Measurements from ENCODE around the gene TOP3B.

Gene TOP3B

DNA sequence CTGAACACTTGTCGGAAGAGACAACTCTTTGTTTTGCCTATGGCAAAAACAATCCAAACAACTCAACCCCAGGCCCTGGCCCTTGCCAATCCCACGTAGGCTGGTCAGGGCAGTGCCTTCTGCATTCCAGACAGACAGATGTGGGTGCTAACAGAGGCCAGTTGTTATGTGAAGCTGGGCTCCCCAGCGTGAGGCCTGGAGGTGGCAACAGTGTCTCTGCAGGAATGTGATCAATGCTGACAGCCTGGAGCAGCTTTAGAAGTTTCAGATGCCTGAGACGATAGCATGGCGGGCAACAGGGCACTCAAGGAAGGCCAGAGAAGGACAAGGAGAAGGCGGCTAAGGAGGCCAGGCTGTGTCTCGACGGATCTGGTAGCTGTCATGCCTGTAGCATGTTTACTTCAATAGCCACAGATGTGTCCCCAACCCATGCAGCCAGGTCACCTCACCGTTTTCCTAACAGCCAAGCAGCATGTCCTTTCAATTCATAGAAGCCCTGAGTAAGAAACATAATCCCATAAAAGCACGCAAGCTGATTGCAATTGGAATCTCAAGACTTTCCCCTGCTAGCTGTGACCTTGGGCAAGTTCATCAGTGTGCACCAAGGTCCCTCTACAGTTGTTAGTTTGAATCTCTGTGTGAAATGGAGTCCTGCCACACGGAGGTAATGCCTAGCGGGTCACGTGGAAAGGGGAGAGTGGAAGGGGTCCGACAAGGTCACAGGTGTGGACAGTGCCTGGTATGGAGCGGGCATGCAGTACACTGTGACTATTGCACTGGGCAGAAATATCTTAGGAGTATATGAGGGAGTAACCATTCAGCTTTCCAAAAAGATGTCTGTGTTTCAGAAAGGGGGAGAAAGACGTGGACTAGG is 15.7 kb downstream of the TOP3B start:
- CTCF ChIA-PET = interaction anchor here (1.5 kb wide), 1 partner anchor 29 kb away, joined by 4 read pairs; no protein-coding TSS in a partner anchor
- Mint-ChIP-seq H3K4me1 (no peaks in the 10 kb centered on the region), H3K27me3 (no peaks in the 10 kb centered on the region), H3K27ac (no peak overlapping the region), H3K36me3 (peaks cover 50% of the 10 kb centered on the region), H3K9me3 (no peaks in the 10 kb centered on the region), H3K4me3 (no peak overlapping the region)
- no peak for DNase-seq

DNA sequence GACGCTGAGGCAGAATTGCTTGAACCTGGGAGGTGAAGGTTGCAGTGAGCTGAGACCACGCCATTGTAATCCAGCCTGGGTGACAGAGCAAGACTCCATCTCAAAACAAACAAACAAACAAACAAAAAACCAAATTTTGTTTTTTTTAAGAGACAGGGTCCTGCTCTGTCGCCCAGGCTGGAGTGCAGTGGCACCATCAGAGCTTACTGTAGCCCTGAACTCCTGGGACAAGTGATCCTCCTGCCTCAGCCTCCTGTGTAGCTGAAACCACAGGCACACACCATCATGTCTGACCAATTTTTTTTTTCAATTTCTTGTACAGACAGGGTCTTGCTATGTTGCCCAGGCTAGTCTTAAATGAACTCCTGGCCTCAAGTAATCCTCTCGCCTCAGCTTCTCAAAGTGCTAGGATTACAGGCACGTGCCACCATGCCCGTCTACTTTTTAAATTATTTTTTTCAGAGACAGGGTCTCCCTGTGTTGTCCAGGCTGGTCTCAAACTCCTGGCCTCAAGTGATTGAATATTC is 16.8 kb downstream of the TOP3B start:
- H3K9me3 Mint-ChIP-seq = no peaks in the 10 kb centered on the region
- DNase-seq = no peak
- peaks cover 41% of the 10 kb centered on the region for H3K36me3 Mint-ChIP-seq
- H3K4me1 Mint-ChIP-seq = no peaks in the 10 kb centered on the region
- H3K4me3 Mint-ChIP-seq = no peak overlapping the region
- no peak overlapping the region for H3K27ac Mint-ChIP-seq
- no peaks in the 10 kb centered on the region for H3K27me3 Mint-ChIP-seq
- CTCF ChIA-PET = interaction anchor here (1.5 kb wide), 1 partner anchor 27 kb away, joined by 4 read pairs; no protein-coding TSS in a partner anchor

DNA sequence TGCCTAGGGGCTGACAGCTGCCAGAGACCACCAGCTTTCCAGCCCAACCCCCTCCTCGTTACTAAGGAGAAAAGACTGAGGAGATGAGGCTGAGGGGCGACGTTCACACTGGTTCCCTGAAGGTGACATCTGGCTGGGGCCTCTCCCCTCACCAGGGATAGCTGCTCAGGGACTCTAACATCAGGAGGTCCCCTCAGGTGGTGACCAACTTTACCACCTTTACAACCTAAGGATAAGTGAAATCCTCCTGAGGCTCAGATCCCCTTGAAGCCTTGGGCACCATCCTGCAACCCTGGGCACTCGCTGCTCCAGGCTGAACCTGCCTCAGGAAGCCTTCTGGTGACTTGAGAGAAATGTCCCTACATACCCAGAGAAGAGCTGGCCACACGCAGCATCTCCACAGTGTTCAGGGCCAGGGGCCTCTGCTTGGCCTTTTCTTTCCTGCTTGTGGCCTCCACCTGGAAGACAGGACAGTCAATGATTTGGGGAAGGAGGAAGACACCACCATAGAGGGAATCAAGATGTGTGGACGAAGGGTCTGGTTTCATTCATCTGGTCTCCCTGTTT is 17.6 kb downstream of the TOP3B start:
- H3K36me3 Mint-ChIP-seq = peaks cover 35% of the 10 kb centered on the region
- no peak for DNase-seq
- no peaks in the 10 kb centered on the region for H3K4me1 Mint-ChIP-seq
- CTCF ChIA-PET = no interaction called here
- H3K27ac Mint-ChIP-seq = peak overlapping the region; percentile 28
- no peaks in the 10 kb centered on the region for H3K27me3 Mint-ChIP-seq
- no peak overlapping the region for H3K4me3 Mint-ChIP-seq
- no peaks in the 10 kb centered on the region for H3K9me3 Mint-ChIP-seq

DNA sequence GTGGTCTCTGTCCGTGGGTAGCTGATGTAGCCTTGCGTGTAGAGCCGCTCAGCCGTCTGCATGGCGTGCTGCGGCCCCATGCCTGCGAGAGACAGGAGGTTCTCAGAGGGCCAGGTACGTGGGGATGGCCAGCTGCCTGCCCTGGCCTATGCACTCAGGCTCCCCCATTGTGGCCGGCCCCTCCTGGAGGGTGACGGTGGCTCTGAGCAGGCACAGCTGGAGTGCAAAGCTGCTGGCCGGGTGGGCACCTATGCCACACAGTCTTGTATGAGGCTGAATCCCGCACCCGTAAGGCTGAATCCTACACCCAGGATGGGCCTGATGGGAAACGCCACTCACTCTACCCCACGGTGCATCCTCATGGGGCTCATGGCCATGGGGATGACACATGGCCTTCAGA is 18.4 kb downstream of the TOP3B start:
- DNase-seq = no peak
- H3K36me3 Mint-ChIP-seq = peaks cover 35% of the 10 kb centered on the region
- H3K4me3 Mint-ChIP-seq = no peak overlapping the region
- no peak overlapping the region for H3K27ac Mint-ChIP-seq
- no peaks in the 10 kb centered on the region for H3K9me3 Mint-ChIP-seq
- CTCF ChIA-PET = interaction anchor here (2.4 kb wide), 1 partner anchor 8 kb away, joined by 6 read pairs; no protein-coding TSS in a partner anchor
- no peaks in the 10 kb centered on the region for H3K27me3 Mint-ChIP-seq
- H3K4me1 Mint-ChIP-seq = no peaks in the 10 kb centered on the region

DNA sequence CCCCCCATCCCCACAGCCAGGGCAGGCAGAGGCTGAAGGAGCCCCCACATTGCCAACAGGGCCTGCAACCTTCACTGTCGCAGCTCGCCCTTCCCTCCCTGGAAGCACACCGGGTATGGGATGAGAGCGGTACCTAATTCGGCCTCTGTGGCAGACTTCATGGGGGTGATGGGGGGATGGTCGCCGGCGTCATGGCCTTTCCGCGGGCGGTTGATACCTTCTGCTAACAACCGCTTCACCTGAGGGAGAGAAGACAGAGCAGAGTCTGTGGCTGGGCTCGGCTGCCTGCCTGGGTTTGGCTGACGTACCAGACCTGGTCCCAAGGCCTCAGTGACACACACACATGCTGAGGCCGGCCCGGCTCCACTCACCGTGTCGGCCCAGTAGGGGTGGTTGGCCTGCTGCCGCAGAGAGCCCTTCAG is 18.8 kb downstream of the TOP3B start:
- CTCF ChIA-PET = interaction anchor here (1.0 to 2.4 kb wide), 2 partner anchors 9 to 11 kb away, joined by 3 to 6 read pairs; partner anchors contain the start of gene PPM1F
- H3K27ac Mint-ChIP-seq = no peak overlapping the region
- no peaks in the 10 kb centered on the region for H3K27me3 Mint-ChIP-seq
- DNase-seq = no peak
- no peaks in the 10 kb centered on the region for H3K4me1 Mint-ChIP-seq
- no peak overlapping the region for H3K4me3 Mint-ChIP-seq
- H3K9me3 Mint-ChIP-seq = no peaks in the 10 kb centered on the region
- H3K36me3 Mint-ChIP-seq = peaks cover 33% of the 10 kb centered on the region

DNA sequence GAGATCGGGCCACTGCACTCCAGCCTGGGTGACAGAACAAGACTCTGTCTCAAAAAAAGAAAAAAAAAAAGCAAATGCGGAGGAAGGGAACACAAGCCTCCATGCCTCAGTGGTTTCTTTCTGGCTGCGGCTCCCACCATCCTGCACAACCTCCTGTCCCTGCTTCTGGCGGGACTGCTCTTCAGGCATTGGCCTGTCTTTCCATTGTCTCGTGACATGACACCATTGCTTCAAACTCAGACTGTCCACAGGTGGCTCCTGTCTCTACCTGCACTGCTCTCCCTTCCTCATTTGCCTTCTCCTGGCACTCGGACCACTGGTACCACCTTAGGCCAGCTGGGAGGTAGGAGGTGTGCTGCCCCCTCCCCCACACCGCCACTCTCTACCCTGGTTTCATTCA is 19.3 kb downstream of the TOP3B start:
- DNase-seq = no peak
- H3K4me3 Mint-ChIP-seq = no peak overlapping the region
- no peaks in the 10 kb centered on the region for H3K4me1 Mint-ChIP-seq
- no peak overlapping the region for H3K27ac Mint-ChIP-seq
- CTCF ChIA-PET = interaction anchor here (1.0 to 2.4 kb wide), 2 partner anchors 9 to 11 kb away, joined by 3 to 6 read pairs; partner anchors contain the start of gene PPM1F
- H3K9me3 Mint-ChIP-seq = no peaks in the 10 kb centered on the region
- no peaks in the 10 kb centered on the region for H3K27me3 Mint-ChIP-seq
- H3K36me3 Mint-ChIP-seq = peaks cover 28% of the 10 kb centered on the region

DNA sequence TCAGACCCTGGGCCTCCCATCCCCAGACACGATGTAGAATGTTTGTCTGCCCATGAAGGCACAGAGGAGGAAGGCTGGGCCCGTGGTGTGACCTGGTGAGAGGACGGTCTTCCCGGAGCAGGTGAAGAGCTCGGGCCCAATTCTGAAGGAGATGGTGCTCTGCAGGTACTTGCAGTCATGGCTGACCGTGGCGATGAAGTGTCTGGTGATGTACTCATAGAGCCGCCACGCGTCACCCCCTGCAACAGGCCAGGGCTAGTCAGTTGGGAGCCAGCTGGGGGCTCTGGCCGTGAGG is 20.0 kb downstream of the TOP3B start:
- no peak overlapping the region for H3K4me3 Mint-ChIP-seq

DNA sequence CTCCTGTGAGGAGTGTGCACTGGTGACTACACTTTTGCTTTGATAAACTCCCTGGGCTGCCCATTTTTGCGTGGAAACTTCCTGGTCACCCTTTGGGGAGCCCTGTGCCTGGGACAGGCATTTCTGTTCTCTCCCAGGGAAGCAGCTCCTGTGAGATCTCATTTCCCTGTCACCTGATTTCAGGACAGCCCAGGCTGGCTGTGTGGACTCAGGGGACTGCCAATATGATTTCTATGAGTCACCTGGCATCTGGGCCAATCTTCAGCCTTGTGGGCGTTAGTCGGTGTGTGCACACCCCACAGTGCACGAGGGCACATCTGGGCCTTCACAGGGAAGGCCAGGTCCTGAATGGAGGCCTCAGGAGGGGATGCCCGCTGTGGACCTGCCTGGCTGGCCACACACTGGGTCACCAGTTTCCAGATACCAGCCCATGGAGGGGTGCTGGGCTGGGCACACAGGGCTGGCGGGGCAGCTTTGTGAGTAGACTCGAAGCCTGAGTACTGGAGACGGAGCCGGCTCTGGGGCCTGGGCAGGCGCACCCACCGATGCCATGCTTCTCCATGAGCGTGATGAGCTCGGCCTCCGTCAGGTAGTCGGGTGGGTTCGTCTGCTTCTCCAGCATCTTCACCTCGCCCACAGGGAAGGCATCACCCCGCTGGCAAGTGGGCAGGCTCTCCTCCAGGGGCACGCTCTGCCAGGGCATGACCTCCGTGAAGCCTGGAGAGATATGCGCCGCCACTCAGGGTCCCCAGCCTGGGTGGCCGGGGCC is 20.5 kb downstream of the TOP3B start:
- no peak for DNase-seq
- Mint-ChIP-seq H3K27ac (no peak overlapping the region), H3K4me1 (no peaks in the 10 kb centered on the region), H3K9me3 (no peaks in the 10 kb centered on the region), H3K36me3 (peaks cover 22% of the 10 kb centered on the region), H3K27me3 (no peaks in the 10 kb centered on the region), H3K4me3 (no peak overlapping the region)
- CTCF ChIA-PET = interaction anchor here (0.6 to 2.4 kb wide), 2 partner anchors 11 to 295 kb away, joined by 4 to 6 read pairs; no protein-coding TSS in a partner anchor

More for the DNA sequence above, 20.0 kb downstream of the TOP3B start:
- Mint-ChIP-seq H3K27me3 (no peaks in the 10 kb centered on the region), H3K36me3 (peaks cover 27% of the 10 kb centered on the region), H3K4me1 (no peaks in the 10 kb centered on the region), H3K27ac (no peak overlapping the region), H3K9me3 (no peaks in the 10 kb centered on the region)
- no peak for DNase-seq
- CTCF ChIA-PET = interaction anchor here (2.4 kb wide), 1 partner anchor 10 kb away, joined by 6 read pairs; no protein-coding TSS in a partner anchor

DNA sequence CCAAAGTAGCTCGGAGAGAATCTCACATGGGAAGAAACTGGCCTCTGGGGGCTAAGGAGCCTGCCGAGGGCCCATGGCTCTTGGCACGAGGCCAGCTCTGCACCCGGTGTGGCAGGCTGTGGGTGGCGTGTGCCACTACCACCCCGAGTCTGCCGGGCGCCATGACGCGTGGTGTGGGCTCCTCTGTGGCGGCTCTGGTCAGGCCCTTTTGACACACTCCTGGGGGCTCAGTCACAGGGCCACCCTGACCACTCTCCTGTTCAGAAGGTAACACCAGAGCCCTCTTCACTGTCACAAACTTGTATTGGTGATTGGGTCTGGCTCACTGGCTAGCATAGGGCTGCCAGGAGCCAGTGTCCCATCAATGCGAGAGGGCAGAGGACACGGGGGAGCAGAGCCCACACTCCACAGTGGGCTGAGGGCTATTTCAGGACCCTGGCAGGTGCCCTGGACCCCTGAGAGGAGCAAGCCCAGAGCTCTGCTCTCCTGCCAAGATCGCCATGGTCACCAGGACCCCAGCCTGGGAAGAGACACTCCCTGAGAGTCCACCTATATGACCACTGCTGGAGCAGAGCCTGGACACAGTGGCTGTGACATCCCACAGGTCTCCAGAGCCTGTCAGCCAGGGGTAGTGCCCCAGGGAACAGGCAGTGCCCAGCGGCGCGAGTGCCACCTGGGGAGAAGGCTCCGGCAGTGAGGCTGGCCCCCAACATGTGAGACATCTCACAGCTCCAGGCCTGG is 21.3 kb downstream of the TOP3B start:
- H3K27ac Mint-ChIP-seq = no peak overlapping the region
- CTCF ChIA-PET = interaction anchor here (0.6 kb wide), 1 partner anchor 294 kb away, joined by 4 read pairs; no protein-coding TSS in a partner anchor
- peaks cover 17% of the 10 kb centered on the region for H3K36me3 Mint-ChIP-seq
- no peaks in the 10 kb centered on the region for H3K9me3 Mint-ChIP-seq
- no peaks in the 10 kb centered on the region for H3K27me3 Mint-ChIP-seq
- DNase-seq = no peak
- no peaks in the 10 kb centered on the region for H3K4me1 Mint-ChIP-seq
- H3K4me3 Mint-ChIP-seq = no peak overlapping the region

DNA sequence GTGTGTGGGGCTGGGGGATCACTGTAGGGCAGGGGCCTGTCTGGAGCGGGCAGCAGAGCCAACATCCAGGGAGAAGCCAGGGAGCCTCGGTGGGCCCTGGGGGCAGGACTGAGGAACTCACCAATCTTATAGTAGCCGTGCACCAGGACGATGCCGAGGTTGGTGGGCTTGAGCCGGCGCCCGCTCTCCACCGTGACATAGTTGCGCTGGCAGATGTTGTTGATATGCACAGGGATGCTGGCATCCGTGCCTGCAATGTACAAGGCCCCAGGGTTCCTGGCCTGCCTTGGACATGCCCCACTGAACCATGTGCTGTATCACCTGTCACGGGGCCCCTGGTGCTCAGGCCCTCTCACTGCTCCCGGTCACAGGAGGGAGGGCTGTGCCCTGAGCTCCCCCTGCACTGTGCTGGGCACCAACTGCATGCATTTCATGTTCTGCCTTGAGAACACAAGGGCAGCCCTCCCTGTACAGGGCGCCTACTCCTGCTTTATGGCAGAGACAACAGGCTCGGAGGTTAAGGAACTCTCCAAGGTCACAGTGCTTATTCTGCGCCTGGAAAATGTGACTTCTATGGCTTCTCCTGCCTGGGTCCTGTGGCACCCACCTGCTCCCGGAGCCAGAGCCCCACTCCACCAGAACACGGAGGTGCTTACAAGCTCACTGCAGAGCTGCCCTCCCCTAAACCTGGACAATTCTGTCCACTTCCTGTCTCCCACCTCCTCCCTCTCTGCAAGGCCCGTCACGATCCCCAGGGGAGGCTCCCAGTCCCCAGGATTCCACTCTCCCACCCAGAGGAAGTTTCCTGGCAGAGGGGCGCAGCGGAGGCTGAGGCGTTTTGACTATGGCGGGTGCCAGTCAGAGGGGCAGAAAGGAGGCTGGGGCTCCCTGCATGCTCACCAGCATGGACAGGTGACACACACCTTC is 22.1 kb downstream of the TOP3B start:
- H3K27me3 Mint-ChIP-seq = no peaks in the 10 kb centered on the region
- H3K9me3 Mint-ChIP-seq = no peaks in the 10 kb centered on the region
- CTCF ChIA-PET = interaction anchor here (1.6 kb wide), 1 partner anchor 12 kb away, joined by 5 read pairs; no protein-coding TSS in a partner anchor
- no peak overlapping the region for H3K27ac Mint-ChIP-seq
- H3K36me3 Mint-ChIP-seq = peaks cover 14% of the 10 kb centered on the region
- H3K4me3 Mint-ChIP-seq = no peak overlapping the region
- H3K4me1 Mint-ChIP-seq = no peaks in the 10 kb centered on the region
- no peak for DNase-seq

DNA sequence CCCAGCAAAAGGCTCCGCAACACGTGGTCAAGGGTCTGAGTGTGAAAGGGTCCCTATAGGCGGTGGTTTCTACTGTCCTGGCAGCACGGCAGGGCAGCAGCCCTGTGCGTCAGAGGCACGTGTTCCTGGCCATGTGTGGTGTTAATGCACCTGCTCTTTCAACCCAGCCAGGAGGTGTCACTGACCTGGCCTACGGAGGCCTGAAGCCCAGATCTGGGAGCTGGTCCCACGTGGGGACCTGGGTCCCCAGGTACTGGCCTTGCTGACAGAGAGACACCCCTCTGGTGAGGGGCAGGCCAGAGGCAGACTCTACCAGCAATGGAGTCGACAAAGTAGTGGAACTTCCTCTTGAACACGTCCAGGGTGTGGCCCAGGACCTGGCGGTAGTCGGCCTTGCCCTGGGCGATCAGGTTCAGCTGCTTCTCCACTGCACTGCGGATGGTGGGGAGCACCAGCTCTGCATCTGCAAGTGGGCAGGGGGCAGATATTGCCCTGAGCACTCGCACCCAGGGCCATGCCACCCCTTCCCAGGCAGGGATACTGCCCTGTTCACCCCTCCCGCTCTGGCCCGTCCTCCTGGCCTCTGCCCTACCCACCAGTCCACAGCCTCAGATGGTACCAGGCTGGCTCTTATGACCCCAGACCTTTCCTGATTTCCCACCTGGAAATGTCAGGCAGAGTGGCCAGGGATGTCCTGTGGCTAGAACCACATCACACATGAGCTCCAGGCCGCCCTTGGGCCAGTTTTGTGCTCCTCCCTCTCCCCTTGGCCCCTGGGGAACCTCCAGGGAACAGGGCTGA is 23.1 kb downstream of the TOP3B start:
- H3K36me3 Mint-ChIP-seq = peaks cover 10% of the 10 kb centered on the region
- DNase-seq = no peak
- no peak overlapping the region for H3K27ac Mint-ChIP-seq
- H3K9me3 Mint-ChIP-seq = no peaks in the 10 kb centered on the region
- CTCF ChIA-PET = interaction anchor here (1.6 kb wide), 1 partner anchor 13 kb away, joined by 5 read pairs; no protein-coding TSS in a partner anchor
- H3K4me1 Mint-ChIP-seq = no peaks in the 10 kb centered on the region
- no peaks in the 10 kb centered on the region for H3K27me3 Mint-ChIP-seq
- H3K4me3 Mint-ChIP-seq = no peak overlapping the region
